Measurements from ENCODE around the gene LAMA4. TPM values are rescaled to one million over a fixed set of nuclear protein-coding genes. Genes with fewer than 3 reads are reported as not detected.

Gene LAMA4
- total RNA-seq, 3 donors from 2014 or later = 15.9 to 101 (median 37.0) TPM

DNA sequence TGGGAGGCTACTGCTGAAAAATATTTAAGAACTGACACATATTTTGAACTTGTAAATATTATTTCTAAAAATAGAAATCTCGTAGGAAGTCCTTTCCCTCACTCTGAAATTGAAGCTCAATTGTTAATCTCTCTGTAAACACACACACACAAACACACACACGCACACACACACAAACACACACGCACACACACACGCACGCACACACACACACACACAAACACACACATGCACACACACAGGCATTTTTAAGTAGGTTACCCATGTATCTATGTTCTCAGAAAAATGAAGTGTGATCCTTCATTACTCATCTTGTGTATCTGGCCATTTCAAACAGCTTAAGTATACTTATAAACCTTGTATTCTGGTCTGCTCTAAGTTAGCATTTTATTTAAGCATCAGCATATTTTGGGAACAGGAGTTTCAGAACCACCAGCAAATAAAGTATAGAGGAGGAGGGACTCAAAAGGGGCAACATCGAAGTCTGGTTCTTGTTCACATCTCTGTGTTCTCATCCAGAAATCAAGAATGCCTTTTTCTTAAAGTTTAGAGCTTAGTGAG, 188.9 kb downstream of the LAMA4 start:
- Histone ChIP-seq H3K4me1 (ENCODE audit: low read depth) (no peaks in the 10 kb centered on the region), H3K36me3 (ENCODE audit: low read depth) (no peaks in the 10 kb centered on the region), H3K9me3 (no peaks in the 10 kb centered on the region), H3K4me3 (no peak overlapping the region)
- DNase-seq (no peak), ATAC-seq (no peak)
- intact Hi-C loops (cut with DNase I, micrococcal nuclease) = no loop called here
- TF ChIP-seq, protein P1, sequence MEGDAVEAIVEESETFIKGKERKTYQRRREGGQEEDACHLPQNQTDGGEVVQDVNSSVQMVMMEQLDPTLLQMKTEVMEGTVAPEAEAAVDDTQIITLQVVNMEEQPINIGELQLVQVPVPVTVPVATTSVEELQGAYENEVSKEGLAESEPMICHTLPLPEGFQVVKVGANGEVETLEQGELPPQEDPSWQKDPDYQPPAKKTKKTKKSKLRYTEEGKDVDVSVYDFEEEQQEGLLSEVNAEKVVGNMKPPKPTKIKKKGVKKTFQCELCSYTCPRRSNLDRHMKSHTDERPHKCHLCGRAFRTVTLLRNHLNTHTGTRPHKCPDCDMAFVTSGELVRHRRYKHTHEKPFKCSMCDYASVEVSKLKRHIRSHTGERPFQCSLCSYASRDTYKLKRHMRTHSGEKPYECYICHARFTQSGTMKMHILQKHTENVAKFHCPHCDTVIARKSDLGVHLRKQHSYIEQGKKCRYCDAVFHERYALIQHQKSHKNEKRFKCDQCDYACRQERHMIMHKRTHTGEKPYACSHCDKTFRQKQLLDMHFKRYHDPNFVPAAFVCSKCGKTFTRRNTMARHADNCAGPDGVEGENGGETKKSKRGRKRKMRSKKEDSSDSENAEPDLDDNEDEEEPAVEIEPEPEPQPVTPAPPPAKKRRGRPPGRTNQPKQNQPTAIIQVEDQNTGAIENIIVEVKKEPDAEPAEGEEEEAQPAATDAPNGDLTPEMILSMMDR (IDR thresholded peaks at IDR 0.05) = no peak

- DNase-seq = no peak
- Histone ChIP-seq H3K36me3 (ENCODE audit: low read depth) (no peaks in the 10 kb centered on the region), H3K9me3 (no peaks in the 10 kb centered on the region), H3K4me1 (ENCODE audit: low read depth) (no peaks in the 10 kb centered on the region), H3K4me3 (no peak overlapping the region)
- intact Hi-C loops (cut with DNase I, micrococcal nuclease) = no loop called here
- no peak for ATAC-seq
- TF ChIP-seq, protein P1 (IDR thresholded peaks at IDR 0.05) = no peak
Observed at GRCh38 chr6:112062966-112063365, 191.4 kb downstream of the LAMA4 start.

DNA sequence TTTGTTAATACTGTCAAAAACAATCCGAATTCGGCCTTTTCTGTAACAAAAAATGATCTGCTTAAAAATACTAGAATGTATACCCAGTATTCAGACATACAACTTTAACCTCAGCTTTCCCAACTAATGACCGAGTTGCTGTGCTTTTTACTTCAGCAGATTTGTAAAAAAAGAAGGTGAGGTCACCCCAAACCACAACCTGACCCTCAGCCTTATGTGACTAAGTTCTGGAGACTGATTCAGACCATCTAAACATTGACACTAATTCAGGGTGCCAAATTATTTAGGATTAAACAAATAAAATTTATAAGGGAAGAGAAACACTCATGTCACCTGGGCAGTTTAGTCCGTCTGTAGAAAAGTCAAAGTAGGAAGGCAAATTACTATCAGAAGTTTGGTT, 192.8 kb downstream of the LAMA4 start:
- no peaks in the 10 kb centered on the region for H3K36me3 ChIP-seq (ENCODE audit: low read depth)
- no peaks in the 10 kb centered on the region for H3K9me3 ChIP-seq
- no peak overlapping the region for H3K4me3 ChIP-seq
- no peaks in the 10 kb centered on the region for H3K4me1 ChIP-seq (ENCODE audit: low read depth)
- DNase-seq (no peak), ATAC-seq (no peak)
- intact Hi-C loops (cut with DNase I, micrococcal nuclease) = no loop called here
- TF ChIP-seq, protein P1 (IDR thresholded peaks at IDR 0.05) = no peak

Other genes starting within 250 kb of the LAMA4 start
- gene CCN6, start 200.5 kb downstream of the LAMA4 start, total RNA-seq = not detected
- gene TUBE1, start 167.1 kb downstream of the LAMA4 start, total RNA-seq = 10 to 100 TPM in 2 of 3 donors, 1 to 10 TPM in 1; 8.8 to 22.8 (median 13.2) TPM
- 10 to 100 TPM in 1 of 3 donors, 1 to 10 TPM in 1, under 1 TPM in 1; 0.93 to 13.6 (median 2.9) TPM for gene FAM229B, start 167.0 kb downstream of the LAMA4 start, total RNA-seq
- gene RFPL4B, start 92.8 kb upstream of the LAMA4 start, total RNA-seq = not detected

Data from mucosa of descending colon (tissue), 3 donors.